ENCODE data around the gene INHBB.

The INHBB gene

GRCh38 chr2:120395221-120396012, 49.5 kb downstream of the INHBB start:
- Histone ChIP-seq H3K4me3 (ENCODE audit: low read length) (no peak overlapping the region), H3K9me3 (ENCODE audit: control insufficient read depth, low read length) (peaks cover 5% of the 10 kb centered on the region), H3K4me1 (ENCODE audit: control insufficient read depth, insufficient read depth, low read length) (peaks cover 9% of the 10 kb centered on the region), H3K36me3 (ENCODE audit: control insufficient read depth, insufficient read depth, low read length, severe bottlenecking) (no peaks in the 10 kb centered on the region), H3K27me3 (replicated peaks; ENCODE audit: control insufficient read depth, insufficient read depth, low read length) (peaks cover 48% of the 10 kb centered on the region), H3K9ac (ENCODE audit: low read length) (no peak overlapping the region)
- DNase-seq (ENCODE audit: low read depth), result no peak

GRCh38 chr2:120396013-120396860, 50.3 kb downstream of the INHBB start:
- Histone ChIP-seq H3K9ac (ENCODE audit: low read length) (no peak overlapping the region), H3K27me3 (replicated peaks; ENCODE audit: control insufficient read depth, insufficient read depth, low read length) (peaks cover 50% of the 10 kb centered on the region), H3K36me3 (ENCODE audit: control insufficient read depth, insufficient read depth, low read length, severe bottlenecking) (no peaks in the 10 kb centered on the region), H3K9me3 (ENCODE audit: control insufficient read depth, low read length) (peaks cover 5% of the 10 kb centered on the region), H3K4me3 (ENCODE audit: low read length) (no peak overlapping the region), H3K4me1 (ENCODE audit: control insufficient read depth, insufficient read depth, low read length) (peaks cover 9% of the 10 kb centered on the region)
- DNase-seq (ENCODE audit: low read depth), result no peak

- H3K9me3 ChIP-seq (ENCODE audit: control insufficient read depth, low read length), result peaks cover 5% of the 10 kb centered on the region
- no peak overlapping the region for H3K9ac ChIP-seq (ENCODE audit: low read length)
- DNase-seq (ENCODE audit: low read depth), result peak; percentile 27
- H3K4me1 ChIP-seq (ENCODE audit: control insufficient read depth, insufficient read depth, low read length), result peaks cover 9% of the 10 kb centered on the region
- H3K4me3 ChIP-seq (ENCODE audit: low read length), result no peak overlapping the region
- no peaks in the 10 kb centered on the region for H3K36me3 ChIP-seq (ENCODE audit: control insufficient read depth, insufficient read depth, low read length, severe bottlenecking)
- H3K27me3 ChIP-seq (replicated peaks; ENCODE audit: control insufficient read depth, insufficient read depth, low read length), result peaks cover 55% of the 10 kb centered on the region
Observed at GRCh38 chr2:120396861-120397811, 51.2 kb downstream of the INHBB start.

GRCh38 chr2:120398051-120398995, 52.4 kb downstream of the INHBB start:
- no peak overlapping the region for H3K9ac ChIP-seq (ENCODE audit: low read length)
- DNase-seq (ENCODE audit: low read depth), result peak; percentile 75
- peaks cover 57% of the 10 kb centered on the region for H3K27me3 ChIP-seq (replicated peaks; ENCODE audit: control insufficient read depth, insufficient read depth, low read length)
- peaks cover 9% of the 10 kb centered on the region for H3K4me1 ChIP-seq (ENCODE audit: control insufficient read depth, insufficient read depth, low read length)
- no peaks in the 10 kb centered on the region for H3K36me3 ChIP-seq (ENCODE audit: control insufficient read depth, insufficient read depth, low read length, severe bottlenecking)
- H3K4me3 ChIP-seq (ENCODE audit: low read length), result no peak overlapping the region
- no peaks in the 10 kb centered on the region for H3K9me3 ChIP-seq (ENCODE audit: control insufficient read depth, low read length)

GRCh38 chr2:120398996-120399888, 53.3 kb downstream of the INHBB start:
- peak; percentile 24 for DNase-seq (ENCODE audit: low read depth)
- no peak overlapping the region for H3K4me3 ChIP-seq (ENCODE audit: low read length)
- H3K4me1 ChIP-seq (ENCODE audit: control insufficient read depth, insufficient read depth, low read length), result peaks cover 9% of the 10 kb centered on the region
- H3K27me3 ChIP-seq (replicated peaks; ENCODE audit: control insufficient read depth, insufficient read depth, low read length), result peaks cover 63% of the 10 kb centered on the region
- no peak overlapping the region for H3K9ac ChIP-seq (ENCODE audit: low read length)
- H3K9me3 ChIP-seq (ENCODE audit: control insufficient read depth, low read length), result no peaks in the 10 kb centered on the region
- no peaks in the 10 kb centered on the region for H3K36me3 ChIP-seq (ENCODE audit: control insufficient read depth, insufficient read depth, low read length, severe bottlenecking)

- Histone ChIP-seq H3K9me3 (ENCODE audit: control insufficient read depth, low read length) (no peaks in the 10 kb centered on the region), H3K4me3 (ENCODE audit: low read length) (no peak overlapping the region), H3K36me3 (ENCODE audit: control insufficient read depth, insufficient read depth, low read length, severe bottlenecking) (no peaks in the 10 kb centered on the region), H3K4me1 (ENCODE audit: control insufficient read depth, insufficient read depth, low read length) (peaks cover 9% of the 10 kb centered on the region), H3K9ac (ENCODE audit: low read length) (no peak overlapping the region), H3K27me3 (replicated peaks; ENCODE audit: control insufficient read depth, insufficient read depth, low read length) (peaks cover 65% of the 10 kb centered on the region)
- DNase-seq (ENCODE audit: low read depth), result no peak
Observed at GRCh38 chr2:120399889-120400240, 53.9 kb downstream of the INHBB start.

- Histone ChIP-seq H3K36me3 (ENCODE audit: control insufficient read depth, insufficient read depth, low read length, severe bottlenecking) (no peaks in the 10 kb centered on the region), H3K4me3 (ENCODE audit: low read length) (no peak overlapping the region), H3K4me1 (ENCODE audit: control insufficient read depth, insufficient read depth, low read length) (peaks cover 9% of the 10 kb centered on the region), H3K9me3 (ENCODE audit: control insufficient read depth, low read length) (no peaks in the 10 kb centered on the region), H3K27me3 (replicated peaks; ENCODE audit: control insufficient read depth, insufficient read depth, low read length) (peaks cover 66% of the 10 kb centered on the region), H3K9ac (ENCODE audit: low read length) (no peak overlapping the region)
- DNase-seq (ENCODE audit: low read depth), result no peak
Observed at GRCh38 chr2:120400551-120400950, 54.6 kb downstream of the INHBB start.
